GM18499 (cell line): ENCODE data around the gene EIF4E2.

Experiments
- ATAC-seq: cut with Tn5 transposase; IDR thresholded peaks from one replicate; pipeline ENCODE4 v1.9.1; 2021; ENCODE audit warnings: moderate number of reproducible peaks; ENCODE audit not compliant: insufficient read depth, unreplicated experiment

EIF4E2 gene

DNA sequence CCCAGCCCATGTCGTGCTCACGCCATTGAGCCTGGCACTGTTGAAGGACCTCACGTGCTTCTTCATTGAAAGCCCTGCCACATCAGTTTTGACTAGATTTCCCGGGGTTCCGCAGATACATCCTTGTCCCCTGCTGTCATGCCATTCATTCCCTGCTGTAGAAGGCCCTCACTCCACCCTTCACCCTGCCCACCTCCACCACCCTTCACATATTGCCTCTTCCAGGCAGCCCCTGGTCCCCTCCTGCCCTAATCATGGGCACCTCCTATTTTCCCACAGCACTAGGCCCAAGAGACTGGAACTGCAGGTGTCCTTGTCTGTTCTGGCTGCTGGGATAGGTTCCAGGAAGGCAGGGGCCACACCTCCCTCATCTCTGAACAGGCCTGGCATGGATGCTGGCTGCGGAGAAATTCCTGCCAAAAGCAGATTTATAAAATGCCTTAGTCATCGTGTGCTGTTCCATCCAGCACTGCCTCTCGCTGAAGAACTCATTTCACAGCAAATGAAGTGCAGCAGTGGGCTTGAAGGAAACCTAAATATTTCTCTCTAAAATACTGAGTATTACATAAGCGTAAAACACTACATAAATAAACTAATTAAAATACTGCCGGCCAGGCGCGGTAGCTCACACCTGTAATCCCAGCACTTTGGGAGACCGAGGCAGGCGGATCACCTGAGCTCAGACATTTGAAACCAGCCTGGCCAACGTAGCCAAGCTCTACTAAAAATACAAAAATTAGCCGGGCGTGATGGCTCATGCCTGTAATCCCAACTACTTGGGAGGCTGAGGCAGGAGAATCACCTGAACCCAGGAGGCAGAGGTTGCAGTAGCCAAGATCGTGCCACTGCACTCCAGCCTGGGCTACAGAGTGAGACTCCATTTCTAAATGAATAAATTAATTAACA is 38.4 kb downstream of the EIF4E2 start:
- ATAC-seq = no peak

GRCh38 chr2:232592772-232593395 is 42.4 kb downstream of the EIF4E2 start:
- no peak for ATAC-seq

DNA sequence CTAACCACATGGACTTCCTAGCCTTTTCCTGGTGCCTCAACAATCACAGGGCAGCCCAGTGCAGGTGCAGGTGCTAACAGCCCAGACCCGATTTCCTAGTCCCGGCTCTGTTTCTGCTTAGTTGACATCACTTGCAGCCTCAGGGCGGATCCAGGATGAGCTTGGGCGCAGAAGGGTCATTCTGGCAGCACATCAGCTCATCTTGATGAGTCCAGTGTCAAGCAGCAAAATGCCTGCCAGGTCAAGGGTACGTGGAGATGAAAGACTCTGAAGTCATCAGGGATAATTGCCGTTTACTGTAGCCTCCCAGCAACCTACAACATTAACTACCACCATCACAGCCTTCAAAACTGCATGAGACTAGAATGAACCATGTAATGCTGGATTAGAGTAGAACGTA is 43.5 kb downstream of the EIF4E2 start:
- no peak for ATAC-seq

- ATAC-seq = no peak
These were observed 47.0 kb downstream of the EIF4E2 start for GRCh38 chr2:232597362-232598079.

DNA sequence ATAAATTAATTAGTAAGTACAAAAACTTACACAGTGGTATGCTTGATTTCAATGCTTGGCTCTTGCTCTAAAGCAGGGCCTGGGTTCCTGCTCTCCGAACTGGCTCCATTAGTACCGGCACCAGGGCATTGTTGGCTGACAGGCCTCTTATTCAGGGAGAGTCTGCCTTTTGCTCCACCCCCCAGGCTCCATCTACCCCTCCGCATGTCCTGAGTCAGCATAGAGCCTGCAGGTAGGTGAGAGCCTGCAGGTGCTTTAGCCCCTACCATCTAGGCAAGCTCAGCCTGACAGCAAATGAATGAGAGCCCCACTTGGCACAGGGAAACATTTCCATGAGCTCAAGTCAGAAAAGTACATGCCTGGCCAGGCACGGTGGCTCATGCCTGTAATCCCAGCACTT is 47.8 kb downstream of the EIF4E2 start:
- ATAC-seq = no peak

DNA sequence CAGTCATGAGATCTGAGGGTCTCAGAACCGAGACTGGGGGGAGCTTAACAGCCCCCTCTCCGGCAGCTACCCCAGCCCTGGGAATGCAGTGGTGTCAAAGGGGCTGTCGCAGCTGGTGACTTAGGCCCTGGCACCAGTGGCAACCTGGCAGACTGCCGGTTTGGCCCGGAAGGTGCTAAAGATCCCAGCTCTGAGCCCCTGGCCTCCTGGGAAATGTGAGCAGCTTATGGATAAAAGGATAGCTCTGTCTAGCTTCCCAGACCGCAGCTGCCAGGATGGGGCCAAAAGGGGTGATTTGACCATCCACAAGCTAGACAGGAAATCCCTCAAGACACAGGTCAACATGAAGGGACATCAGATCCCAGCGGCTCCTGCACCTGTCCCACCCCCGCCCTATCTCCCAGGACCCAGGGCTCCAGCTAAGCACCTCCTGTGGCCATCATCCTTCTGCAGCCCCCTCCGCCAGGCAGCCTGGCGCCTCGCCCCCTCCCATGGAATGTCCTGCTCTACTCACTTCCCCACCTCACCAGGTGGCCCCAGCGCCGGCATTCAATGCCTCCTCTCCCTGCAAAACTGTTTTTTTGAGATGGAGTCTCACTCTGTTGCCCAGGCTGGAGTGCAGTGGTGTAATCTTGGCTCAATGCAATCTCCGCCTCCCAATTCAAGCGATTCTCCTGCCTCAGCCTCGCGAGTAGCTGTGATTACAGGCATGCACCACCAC is 49.7 kb downstream of the EIF4E2 start:
- ATAC-seq = no peak

DNA sequence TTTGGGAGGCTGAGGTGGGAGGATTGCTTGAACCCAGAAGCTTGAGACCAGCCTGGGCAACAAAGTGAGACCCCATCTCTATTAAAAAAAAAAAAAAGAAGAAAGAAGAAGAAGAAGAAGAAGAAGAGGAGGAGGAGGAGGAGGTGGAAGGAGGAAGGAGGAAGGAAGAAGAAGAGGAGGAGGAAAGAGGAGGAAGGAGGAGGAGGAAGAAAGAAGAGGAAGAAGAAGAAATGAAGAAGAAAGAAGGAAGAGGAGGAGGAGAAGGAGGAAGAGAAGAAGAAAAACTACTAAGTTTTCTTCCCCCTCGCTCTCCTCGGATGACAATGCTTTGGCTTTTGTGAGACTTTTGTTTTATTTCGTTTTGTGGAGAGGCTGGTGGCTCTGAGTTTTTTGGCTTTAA is 52.8 kb downstream of the EIF4E2 start:
- no peak for ATAC-seq

GRCh38 chr2:232604535-232604934 is 54.0 kb downstream of the EIF4E2 start:
- ATAC-seq = no peak

DNA sequence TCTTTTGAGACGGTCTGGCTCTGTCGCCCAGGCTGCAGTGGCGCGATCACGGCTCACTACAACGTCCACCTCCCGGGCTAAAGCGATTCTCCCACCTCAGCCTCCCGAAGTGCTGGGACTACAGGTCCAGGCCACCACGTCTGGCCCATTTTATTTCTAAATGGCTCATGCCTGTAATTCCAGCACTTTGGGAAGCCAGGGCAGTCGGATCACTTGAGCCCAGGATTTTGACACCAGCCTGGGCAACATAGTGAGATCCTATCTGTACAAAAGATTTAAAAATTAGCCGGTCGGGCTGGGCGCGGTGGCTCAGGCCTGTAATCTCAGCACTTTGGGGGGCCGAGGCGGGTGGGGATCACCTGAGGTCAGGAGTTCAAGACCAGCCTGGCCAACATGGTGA is 56.5 kb downstream of the EIF4E2 start:
- no peak for ATAC-seq

DNA sequence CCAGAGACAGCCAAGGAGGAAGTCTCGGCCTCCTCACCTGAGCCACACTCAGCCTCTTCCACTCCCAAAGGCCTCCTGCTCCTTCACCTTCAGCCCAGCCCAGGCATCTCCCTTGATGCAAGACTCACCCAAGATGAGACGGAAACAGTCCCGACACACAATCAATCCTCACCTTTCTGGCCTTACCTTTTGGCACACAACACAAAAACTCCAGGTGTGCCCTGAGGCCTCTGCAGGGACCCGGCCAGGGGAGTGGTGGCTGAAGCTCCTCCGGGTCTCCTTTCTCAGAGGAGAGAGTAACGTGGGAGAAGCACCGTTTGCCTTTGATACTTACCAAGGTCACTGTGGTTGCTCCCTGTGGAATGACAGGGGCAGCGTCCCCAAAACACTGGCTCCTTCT is 59.1 kb downstream of the EIF4E2 start:
- ATAC-seq = no peak

- no peak for ATAC-seq
These were observed 59.6 kb downstream of the EIF4E2 start for GRCh38 chr2:232610081-232610480.

DNA sequence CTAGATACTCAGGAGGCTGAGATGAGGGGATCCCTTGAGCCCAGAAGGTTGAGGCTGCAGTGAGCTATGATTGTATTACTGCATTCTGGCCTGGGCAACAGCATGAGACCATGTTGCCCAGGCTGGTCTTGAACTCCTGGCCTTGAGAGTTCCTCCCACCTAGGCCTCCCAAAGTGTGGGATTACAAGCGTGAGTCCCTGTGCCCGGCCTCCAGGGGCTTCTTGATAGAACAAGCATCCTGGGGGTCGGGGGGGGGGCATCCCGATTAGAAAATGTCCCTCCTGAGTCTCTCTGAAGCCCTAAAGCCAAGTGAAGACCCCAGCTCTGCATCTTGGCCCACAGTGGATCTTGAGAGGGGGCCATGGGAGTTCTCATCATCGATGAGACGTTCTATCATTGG is 60.6 kb downstream of the EIF4E2 start:
- no peak for ATAC-seq

- no peak for ATAC-seq
These were observed 61.2 kb downstream of the EIF4E2 start for GRCh38 chr2:232611559-232612218.

DNA sequence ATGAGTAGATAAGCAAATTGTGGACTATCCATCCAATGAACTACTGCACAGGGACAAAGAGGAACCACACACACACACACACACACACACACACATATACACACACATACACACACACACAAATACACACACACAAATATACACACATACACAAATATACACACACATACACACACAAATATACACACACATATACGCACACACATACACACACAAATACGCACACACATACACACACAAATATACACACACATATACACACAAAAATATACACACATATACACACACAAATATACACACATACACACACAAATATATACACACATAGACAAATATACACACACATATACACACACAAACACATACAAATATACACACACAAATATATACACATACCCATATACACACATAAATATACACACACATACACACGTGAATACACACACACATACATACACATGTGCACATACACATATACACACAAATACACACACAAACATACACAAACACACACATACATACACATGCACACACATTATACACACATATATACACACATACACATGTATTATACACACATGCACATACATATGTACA is 63.1 kb downstream of the EIF4E2 start:
- ATAC-seq = no peak

DNA sequence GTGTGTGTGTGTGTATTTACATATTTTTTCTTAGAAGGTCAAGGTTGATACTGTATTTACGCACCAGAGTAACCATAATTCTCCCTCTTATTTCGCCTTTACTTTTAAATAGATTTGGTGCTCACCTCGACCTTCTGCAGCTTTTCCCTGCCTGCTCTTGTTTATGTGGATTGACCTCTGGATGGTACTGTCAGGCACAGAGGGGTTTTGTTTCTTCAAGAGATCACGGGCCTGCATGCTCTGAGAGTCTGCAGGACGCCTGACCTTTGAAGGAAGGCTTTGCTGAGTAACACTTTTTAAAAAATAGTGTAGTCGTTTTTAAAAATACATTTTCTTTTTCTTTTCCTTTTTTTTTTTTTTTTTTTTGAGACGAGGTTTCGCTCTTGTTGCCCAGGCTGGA is 64.8 kb downstream of the EIF4E2 start:
- no peak for ATAC-seq
